Stimulated activated CD4-positive, alpha-beta T cell treated with anti-CD3 and anti-CD28 coated beads, Interleukin-12 subunit alpha, Interleukin-12 subunit beta, amount 100 ng/mL, for 24 hours (primary cell): ENCODE measurements around the gene GSKIP.

Experiments
- DNase-seq, 2 experiments: peaks; one replicate each; pipeline ENCODE4 v3.0.0-alpha.2; 2020; ENCODE audit warnings: low read depth in 2 of 2

Gene GSKIP

GRCh38 chr14:96416292-96416691, 53.0 kb downstream of the GSKIP start:
- no peak for DNase-seq

GRCh38 chr14:96417254-96417653, 53.9 kb downstream of the GSKIP start:
- no peak for DNase-seq

GRCh38 chr14:96418075-96418474, 54.7 kb downstream of the GSKIP start:
- no peak for DNase-seq

GRCh38 chr14:96421236-96421635, 57.9 kb downstream of the GSKIP start:
- DNase-seq, result no peak

- DNase-seq, result no peak
Observed at GRCh38 chr14:96422992-96423391, 59.7 kb downstream of the GSKIP start.

GRCh38 chr14:96423446-96424108, 60.3 kb downstream of the GSKIP start:
- no peak for DNase-seq

- DNase-seq, result no peak
Observed at GRCh38 chr14:96424109-96424989, 61.0 kb downstream of the GSKIP start.

GRCh38 chr14:96434040-96434439, 70.7 kb downstream of the GSKIP start:
- DNase-seq, result no peak
